ENCODE data around the gene PHF1. TPM values are rescaled to one million over a fixed set of nuclear protein-coding genes. Genes with fewer than 3 reads are reported as not detected.

PHF1 gene
- total and polyA plus RNA-seq, 9 donors = 80.7 to 182 (median 123) TPM

GRCh38 chr6:33437666-33438065, 26.9 kb downstream of the PHF1 start:
- H3K9me3 ChIP-seq = no peaks in the 10 kb centered on the region
- DNase-seq = peak in 1 of 5 donors; percentile 19
- intact Hi-C loops (cut with DNase I) = no loop called here
- H3K4me3 ChIP-seq = no peak overlapping the region
- WGBS, 3 donors = 91 to 93% (median 92%) methylated on average over 18 of the region's 18 CpGs
- no peak overlapping the region for H3K27ac ChIP-seq
- H3K4me1 ChIP-seq (ENCODE audit: insufficient read depth) = peaks cover 2% of the 10 kb centered on the region
- TF ChIP-seq POLR2A (IDR thresholded peaks at IDR 0.05) (no peak), EP300 (IDR thresholded peaks at IDR 0.05) (no peak)
- TF ChIP-seq, protein P1, sequence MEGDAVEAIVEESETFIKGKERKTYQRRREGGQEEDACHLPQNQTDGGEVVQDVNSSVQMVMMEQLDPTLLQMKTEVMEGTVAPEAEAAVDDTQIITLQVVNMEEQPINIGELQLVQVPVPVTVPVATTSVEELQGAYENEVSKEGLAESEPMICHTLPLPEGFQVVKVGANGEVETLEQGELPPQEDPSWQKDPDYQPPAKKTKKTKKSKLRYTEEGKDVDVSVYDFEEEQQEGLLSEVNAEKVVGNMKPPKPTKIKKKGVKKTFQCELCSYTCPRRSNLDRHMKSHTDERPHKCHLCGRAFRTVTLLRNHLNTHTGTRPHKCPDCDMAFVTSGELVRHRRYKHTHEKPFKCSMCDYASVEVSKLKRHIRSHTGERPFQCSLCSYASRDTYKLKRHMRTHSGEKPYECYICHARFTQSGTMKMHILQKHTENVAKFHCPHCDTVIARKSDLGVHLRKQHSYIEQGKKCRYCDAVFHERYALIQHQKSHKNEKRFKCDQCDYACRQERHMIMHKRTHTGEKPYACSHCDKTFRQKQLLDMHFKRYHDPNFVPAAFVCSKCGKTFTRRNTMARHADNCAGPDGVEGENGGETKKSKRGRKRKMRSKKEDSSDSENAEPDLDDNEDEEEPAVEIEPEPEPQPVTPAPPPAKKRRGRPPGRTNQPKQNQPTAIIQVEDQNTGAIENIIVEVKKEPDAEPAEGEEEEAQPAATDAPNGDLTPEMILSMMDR (IDR thresholded peaks at IDR 0.05) = no peak
- no peaks in the 10 kb centered on the region for H3K36me3 ChIP-seq
- no peaks in the 10 kb centered on the region for H3K27me3 ChIP-seq

GRCh38 chr6:33438978-33439594, 28.3 kb downstream of the PHF1 start:
- H3K9me3 ChIP-seq = no peaks in the 10 kb centered on the region
- no peaks in the 10 kb centered on the region for H3K36me3 ChIP-seq
- H3K27me3 ChIP-seq = no peaks in the 10 kb centered on the region
- no peak overlapping the region for H3K4me3 ChIP-seq
- no peaks in the 10 kb centered on the region for H3K4me1 ChIP-seq (ENCODE audit: insufficient read depth)
- DNase-seq = no peak
- WGBS, 3 donors = 89 to 95% (median 91%) methylated on average over 3 of the region's 3 CpGs
- no peak overlapping the region for H3K27ac ChIP-seq
- TF ChIP-seq POLR2A (IDR thresholded peaks at IDR 0.05) = no peak
- TF ChIP-seq, protein P1 (IDR thresholded peaks at IDR 0.05) = no peak
- TF ChIP-seq EP300 (IDR thresholded peaks at IDR 0.05) = no peak
- intact Hi-C loops (cut with DNase I) = no loop called here

GRCh38 chr6:33439956-33440648, 29.3 kb downstream of the PHF1 start:
- H3K9me3 ChIP-seq = no peaks in the 10 kb centered on the region
- no peak overlapping the region for H3K27ac ChIP-seq
- intact Hi-C loops (cut with DNase I) = no loop called here
- no peak for DNase-seq
- TF ChIP-seq EP300 (IDR thresholded peaks at IDR 0.05) (no peak), POLR2A (IDR thresholded peaks at IDR 0.05) (no peak)
- TF ChIP-seq, protein P1 (IDR thresholded peaks at IDR 0.05) = no peak
- no peaks in the 10 kb centered on the region for H3K36me3 ChIP-seq
- 65 to 70% (median 69%) methylated on average over 9 of the region's 9 CpGs for whole genome bisulfite sequencing, 3 donors
- H3K4me1 ChIP-seq (ENCODE audit: insufficient read depth) = no peaks in the 10 kb centered on the region
- no peak overlapping the region for H3K4me3 ChIP-seq
- no peaks in the 10 kb centered on the region for H3K27me3 ChIP-seq

- H3K27ac ChIP-seq = no peak overlapping the region
- intact Hi-C loops (cut with DNase I) = no loop called here
- no peak for TF ChIP-seq EP300 (IDR thresholded peaks at IDR 0.05)
- no peak for TF ChIP-seq POLR2A (IDR thresholded peaks at IDR 0.05)
- TF ChIP-seq, protein P1 (IDR thresholded peaks at IDR 0.05) = no peak
- DNase-seq = no peak
- H3K9me3 ChIP-seq = no peaks in the 10 kb centered on the region
- no peaks in the 10 kb centered on the region for H3K4me1 ChIP-seq (ENCODE audit: insufficient read depth)
- 70 to 77% (median 76%) methylated on average over 19 of the region's 19 CpGs for WGBS, 3 donors
- no peak overlapping the region for H3K4me3 ChIP-seq
- H3K27me3 ChIP-seq = no peaks in the 10 kb centered on the region
- no peaks in the 10 kb centered on the region for H3K36me3 ChIP-seq
Measured at GRCh38 chr6:33440649-33441309, 30.0 kb downstream of the PHF1 start.
